Glomerular endothelial cell (primary cell): Measurements from ENCODE around the gene ZSCAN12. TPM values are rescaled to one million over a fixed set of nuclear protein-coding genes. Genes with fewer than 3 reads are reported as not detected.

ENCODE experiments used
- DNase-seq: peaks from one replicate; pipeline ENCODE4 v3.0.0-alpha.2; 2011; ENCODE audit warnings: low read depth, low spot score; ENCODE audit errors: extremely low read depth
- total RNA-seq: library from RNA; depleted of rRNA; stranded (reverse); fragments of >200 nt; gene quantifications from 2 replicates; pipeline ENCODE4 v1.2.3, GENCODE V29; 2015

Gene ZSCAN12
- total RNA-seq, 1 donor from 2014 or later, result 4.8 TPM

- DNase-seq, result no peak
These were observed 65.9 kb downstream of the ZSCAN12 start for GRCh38 chr6:28333599-28334018.

- DNase-seq, result no peak
These were observed 66.5 kb downstream of the ZSCAN12 start for GRCh38 chr6:28333047-28333446.

GRCh38 chr6:28330041-28330440 is 69.5 kb downstream of the ZSCAN12 start:
- DNase-seq, result no peak

Other genes with a start within 250 kb of the ZSCAN12 start
- 7.1 and 18.6 TPM in 2 replicates for gene ZSCAN9, start 174.5 kb downstream of the ZSCAN12 start, total RNA-seq
- gene ZKSCAN4, start 147.5 kb downstream of the ZSCAN12 start, total RNA-seq, result 3.9 and 4.0 TPM in 2 replicates
- gene NKAPL, start 140.4 kb downstream of the ZSCAN12 start, total RNA-seq, result 0.99 and 2.8 TPM in 2 replicates
- gene ZSCAN26, start 132.6 kb downstream of the ZSCAN12 start, total RNA-seq, result 9.7 and 11.1 TPM in 2 replicates
- gene PGBD1, start 118.2 kb downstream of the ZSCAN12 start, total RNA-seq, result 7.5 and 9.1 TPM in 2 replicates
- 16.9 and 19.7 TPM in 2 replicates for gene ZSCAN31, start 63.6 kb downstream of the ZSCAN12 start, total RNA-seq
- gene ZKSCAN3, start 49.8 kb downstream of the ZSCAN12 start, total RNA-seq, result 4.6 and 5.7 TPM in 2 replicates
- gene ZSCAN23, start 43.7 kb upstream of the ZSCAN12 start, total RNA-seq, result 1.2 and 2.0 TPM in 2 replicates
- gene GPX6, start 116.0 kb upstream of the ZSCAN12 start, total RNA-seq, result not detected in 2 replicates
- gene GPX5, start 126.1 kb upstream of the ZSCAN12 start, total RNA-seq, result not detected in 2 replicates